Kidney epithelial cell (primary cell): ENCODE data around the gene CRYBB2. TPM values are rescaled to one million over a fixed set of nuclear protein-coding genes. Genes with fewer than 3 reads are reported as not detected.
"Not testable (repeated sequence)": the region's sequence is repeated elsewhere in the genome, so short reads cannot be mapped to it uniquely, and the experiment has no call there.

Experiments
- DNase-seq: peaks from one replicate; pipeline ENCODE4 v3.0.0-alpha.2; 2010; ENCODE audit warnings: low read depth
- H3K27me3 ChIP-seq: 2 replicates; pipeline ENCODE4 v1.6.0; 2011; ENCODE audit warnings: low read length; ENCODE audit not compliant: control insufficient read depth, insufficient read depth
- H3K36me3 ChIP-seq: 2 replicates; pipeline ENCODE4 v1.5.1; 2011; ENCODE audit warnings: low read length; ENCODE audit not compliant: control insufficient read depth, insufficient read depth
- H3K4me3 ChIP-seq: 2 replicates; pipeline ENCODE4 v1.5.1; 2011; ENCODE audit warnings: low read depth, mild to moderate bottlenecking, control low read depth, low read length
- CTCF ChIP-seq: IDR thresholded peaks from 2 replicates; pipeline ENCODE4 v1.5.1; 2011; ENCODE audit warnings: mild to moderate bottlenecking, moderate library complexity, low read length, control low read depth, inconsistent platforms; ENCODE audit not compliant: insufficient read depth, poor library complexity, severe bottlenecking
- total RNA-seq: library from RNA; depleted of rRNA; stranded (reverse); fragments of >200 nt; gene quantifications from 2 replicates; pipeline ENCODE4 v1.2.3, GENCODE V29; 2015

Gene CRYBB2
- total RNA-seq, 1 donor from 2014 or later: not detected

- H3K36me3 ChIP-seq: peaks cover 2% of the 10 kb centered on the region
- no peaks in the 10 kb centered on the region for H3K27me3 ChIP-seq
- no peak overlapping the region for H3K4me3 ChIP-seq
- TF ChIP-seq CTCF: no peak
- no peak for DNase-seq
Observed at GRCh38 chr22:25176175-25176574, 43.3 kb upstream of the CRYBB2 start.

- TF ChIP-seq CTCF: no peak
- H3K27me3 ChIP-seq: no peaks in the 10 kb centered on the region
- no peak for DNase-seq
- H3K4me3 ChIP-seq: no peak overlapping the region
- H3K36me3 ChIP-seq: peaks cover 2% of the 10 kb centered on the region
Observed at GRCh38 chr22:25176799-25177198, 42.6 kb upstream of the CRYBB2 start.

- no peak overlapping the region for H3K4me3 ChIP-seq
- no peak for DNase-seq
- no peaks in the 10 kb centered on the region for H3K27me3 ChIP-seq
- TF ChIP-seq CTCF: no peak
- H3K36me3 ChIP-seq: peaks cover 2% of the 10 kb centered on the region
Observed at GRCh38 chr22:25177226-25177625, 42.2 kb upstream of the CRYBB2 start.

GRCh38 chr22:25177895-25178294 is 41.5 kb upstream of the CRYBB2 start:
- TF ChIP-seq CTCF: no peak
- H3K36me3 ChIP-seq: peaks cover 2% of the 10 kb centered on the region
- no peak overlapping the region for H3K4me3 ChIP-seq
- H3K27me3 ChIP-seq: no peaks in the 10 kb centered on the region
- no peak for DNase-seq

- not testable (repeated sequence) for DNase-seq, H3K4me3 ChIP-seq, H3K27me3 ChIP-seq, H3K36me3 ChIP-seq
Observed at GRCh38 chr22:25178348-25178747, 41.1 kb upstream of the CRYBB2 start.

GRCh38 chr22:25178869-25179631 is 40.4 kb upstream of the CRYBB2 start:
- H3K4me3 ChIP-seq, DNase-seq, H3K36me3 ChIP-seq, H3K27me3 ChIP-seq: not testable (repeated sequence)
